ENCODE data around the gene NOM1. TPM values are rescaled to one million over a fixed set of nuclear protein-coding genes. Genes with fewer than 3 reads are reported as not detected.

NOM1 gene
- polyA plus RNA-seq, 4 donors, result 15.2 to 27.9 (median 21.1) TPM

DNA sequence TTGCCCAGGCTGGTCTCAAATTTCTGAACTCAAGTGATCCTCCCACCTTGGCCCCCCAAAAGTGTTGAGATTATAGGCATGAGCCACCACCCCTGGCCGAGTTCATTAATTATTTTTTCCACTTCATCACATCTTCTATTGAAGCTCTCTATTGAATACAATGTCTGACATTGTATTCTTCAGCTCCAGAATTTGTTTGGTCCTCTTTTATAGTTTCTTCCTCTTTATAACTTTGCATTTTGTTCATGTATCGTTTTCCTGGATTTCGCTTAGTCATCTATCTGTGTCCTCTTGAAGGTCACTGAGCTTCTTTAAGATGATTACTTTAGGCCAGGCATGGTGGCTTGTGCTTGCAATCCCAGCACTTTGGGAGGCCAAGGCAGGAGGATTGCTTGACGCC is 30.2 kb downstream of the NOM1 start:
- no peak for DNase-seq (ENCODE audit: low read depth in 4 of 4, low spot score in 3 of 4)

GRCh38 chr7:156984174-156984891 is 34.8 kb downstream of the NOM1 start:
- DNase-seq (ENCODE audit: low read depth in 4 of 4, low spot score in 3 of 4), result no peak

GRCh38 chr7:156985101-156985992 is 35.8 kb downstream of the NOM1 start:
- no peak for DNase-seq (ENCODE audit: low read depth in 4 of 4, low spot score in 3 of 4)

DNA sequence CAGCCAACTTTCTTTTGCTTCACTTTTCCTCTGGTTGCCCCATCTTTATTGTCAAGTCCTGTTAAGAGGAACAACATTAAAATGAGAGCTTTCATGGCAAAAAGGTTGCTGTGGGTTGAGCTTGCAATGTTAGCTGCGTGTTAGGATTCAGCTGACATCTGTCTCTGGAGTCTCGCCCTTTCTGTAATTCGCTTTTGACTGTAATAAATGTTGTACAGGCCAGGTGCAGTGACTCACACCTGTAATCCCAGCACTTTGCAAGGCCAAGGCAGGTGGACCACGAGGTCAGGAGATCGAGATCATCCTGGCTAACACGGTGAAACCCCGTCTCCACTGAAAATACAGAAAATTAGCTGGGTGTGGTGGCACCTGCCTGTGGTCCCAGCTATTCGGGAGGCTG is 36.9 kb downstream of the NOM1 start:
- DNase-seq (ENCODE audit: low read depth in 4 of 4, low spot score in 3 of 4), result no peak

GRCh38 chr7:156988343-156989185 is 39.1 kb downstream of the NOM1 start:
- DNase-seq (ENCODE audit: low read depth in 4 of 4, low spot score in 3 of 4), result no peak

DNA sequence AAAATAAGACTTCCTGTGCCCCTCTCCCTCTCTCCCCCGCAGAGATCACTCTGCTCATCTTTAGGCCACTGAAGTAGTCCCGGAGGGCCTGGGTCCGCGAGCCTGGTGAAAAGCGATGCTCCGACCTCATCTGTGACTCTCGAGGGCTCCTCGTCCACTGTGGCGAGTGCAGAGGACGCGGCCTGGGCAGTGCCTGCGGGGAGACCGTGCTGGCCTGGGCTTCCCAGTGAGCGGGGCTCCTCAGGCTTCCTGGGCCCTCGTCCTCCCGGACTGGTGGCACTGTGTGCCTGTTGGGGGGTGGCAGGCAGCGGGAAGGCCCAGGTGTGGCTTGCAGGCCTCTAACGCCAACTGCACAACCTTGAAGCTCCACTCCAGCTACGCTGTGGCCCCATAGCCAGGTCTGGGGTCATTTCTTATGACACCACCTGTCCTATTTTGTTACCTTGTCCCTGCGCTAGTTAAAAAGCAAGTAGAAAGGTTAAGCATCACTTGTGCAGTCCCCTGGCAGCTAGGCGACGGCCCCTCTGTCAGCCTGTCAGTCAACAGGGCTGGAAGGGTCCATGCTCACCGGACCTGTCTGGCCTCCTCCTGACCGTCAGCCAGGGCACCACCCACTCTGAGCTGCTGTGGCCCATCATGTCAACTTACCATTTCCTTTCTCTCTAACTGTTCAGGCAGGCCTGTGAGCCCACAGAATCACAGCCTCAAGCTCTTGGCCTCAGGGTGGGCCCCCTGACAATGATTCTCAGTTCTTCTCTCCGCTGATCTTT is 40.4 kb downstream of the NOM1 start:
- DNase-seq (ENCODE audit: low read depth in 4 of 4, low spot score in 3 of 4), result no peak

- no peak for DNase-seq (ENCODE audit: low read depth in 4 of 4, low spot score in 3 of 4)
These were observed 43.8 kb downstream of the NOM1 start for GRCh38 chr7:156993021-156993924.

DNA sequence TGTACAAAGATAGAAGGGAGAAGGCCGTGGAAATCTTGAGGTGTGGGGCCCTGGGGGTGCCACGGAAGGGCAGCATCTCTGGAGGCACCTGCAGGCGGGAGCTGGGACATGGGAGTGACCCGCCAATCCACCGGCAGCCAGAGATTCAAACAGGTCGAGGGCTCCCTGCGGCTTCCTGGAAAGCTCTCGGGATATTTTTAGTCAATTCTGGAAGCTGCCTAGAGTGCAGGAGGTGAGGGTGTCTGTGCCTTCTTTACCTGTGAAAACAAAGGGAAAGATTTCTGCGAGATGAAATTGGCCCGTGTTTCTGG is 44.4 kb downstream of the NOM1 start:
- no peak for DNase-seq (ENCODE audit: low read depth in 4 of 4, low spot score in 3 of 4)

GRCh38 chr7:156994417-156994816 is 44.9 kb downstream of the NOM1 start:
- no peak for DNase-seq (ENCODE audit: low read depth in 4 of 4, low spot score in 3 of 4)

DNA sequence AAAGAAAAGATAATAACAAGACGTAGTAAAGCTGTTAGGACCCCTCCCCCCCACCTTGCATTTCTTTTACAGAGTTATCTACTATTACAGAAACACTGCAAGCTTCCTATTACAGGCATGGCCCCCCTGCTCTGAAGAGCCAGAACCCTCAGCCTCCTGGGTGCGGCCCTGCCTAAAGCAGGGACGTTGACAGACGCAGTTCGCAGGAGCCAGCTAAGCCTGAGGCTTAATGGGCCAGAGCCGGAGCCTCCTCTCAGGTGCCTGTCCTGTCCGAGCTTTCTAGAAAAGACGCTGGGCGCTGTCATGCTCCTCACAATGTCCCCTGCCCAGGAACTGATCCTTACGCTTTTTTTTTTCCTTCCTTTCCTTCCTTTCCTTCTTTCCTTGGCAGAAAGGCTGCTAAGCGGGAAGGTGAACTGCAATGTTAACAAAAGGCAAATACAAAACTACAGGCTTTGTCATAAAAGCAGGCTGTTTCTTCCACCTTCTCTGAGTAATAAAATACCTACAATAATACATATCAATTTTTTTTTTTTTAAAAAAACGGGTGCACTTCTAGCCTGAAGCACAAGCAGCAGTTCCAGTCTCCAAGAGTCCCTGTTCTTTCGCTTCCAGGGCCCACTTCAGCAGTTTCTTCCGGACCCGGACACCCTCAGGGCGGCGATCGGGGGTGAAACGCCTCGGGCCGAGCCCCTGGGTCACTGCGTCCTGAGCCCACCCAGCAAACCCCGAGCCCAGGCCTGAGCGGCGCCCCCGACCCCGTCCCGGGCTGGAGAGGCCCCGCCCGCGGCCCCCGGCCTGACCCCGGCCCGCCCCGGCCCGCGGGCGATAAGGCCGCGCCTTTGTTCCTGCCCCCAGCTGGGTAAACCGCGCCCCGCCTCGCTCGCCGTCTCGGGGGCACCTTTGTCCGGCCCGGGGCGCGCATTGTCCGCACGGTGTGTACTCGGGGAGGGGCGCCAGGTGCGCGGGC is 49.8 kb downstream of the NOM1 start:
- DNase-seq (ENCODE audit: low read depth in 4 of 4, low spot score in 3 of 4), result no peak

- DNase-seq (ENCODE audit: low read depth in 4 of 4, low spot score in 3 of 4), result no peak
These were observed 50.6 kb downstream of the NOM1 start for GRCh38 chr7:156999958-157000726.

- DNase-seq (ENCODE audit: low read depth in 4 of 4, low spot score in 3 of 4), result no peak
These were observed 51.5 kb downstream of the NOM1 start for GRCh38 chr7:157000741-157001653.

- DNase-seq (ENCODE audit: low read depth in 4 of 4, low spot score in 3 of 4), result no peak
These were observed 52.7 kb downstream of the NOM1 start for GRCh38 chr7:157001920-157002818.

DNA sequence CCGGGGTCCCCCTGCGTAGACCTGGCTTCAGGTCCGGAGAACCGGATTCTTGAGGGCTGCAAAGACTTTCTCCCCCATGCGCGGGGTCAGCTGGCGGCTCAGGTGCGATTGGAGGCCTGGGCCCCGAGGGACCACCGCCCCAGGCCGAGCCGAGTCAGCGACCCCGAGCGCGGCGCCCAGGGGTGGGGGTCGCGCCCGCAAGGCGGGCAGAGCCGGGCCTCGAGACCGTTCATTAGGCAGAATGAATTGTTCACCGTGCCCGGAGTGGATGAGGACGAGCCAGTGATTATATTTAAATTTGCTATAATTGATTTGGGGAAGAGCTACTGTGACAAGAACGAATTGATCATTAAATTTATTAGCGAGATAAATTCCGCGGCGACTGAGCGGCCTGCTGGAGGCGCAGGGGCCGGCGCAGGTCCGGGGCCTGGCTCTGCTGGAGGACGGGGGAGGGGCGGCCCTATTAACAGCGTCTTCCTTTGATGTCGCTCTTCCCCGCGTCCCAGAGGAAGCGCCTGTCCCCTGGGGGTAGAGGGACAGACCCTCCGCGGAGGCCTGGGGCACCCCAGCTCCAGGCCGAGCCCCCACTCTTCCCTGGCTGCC is 53.4 kb downstream of the NOM1 start:
- no peak for DNase-seq (ENCODE audit: low read depth in 4 of 4, low spot score in 3 of 4)

- DNase-seq (ENCODE audit: low read depth in 4 of 4, low spot score in 3 of 4), result no peak
These were observed 53.9 kb downstream of the NOM1 start for GRCh38 chr7:157003445-157003755.

Measured in left renal pelvis (tissue), 4 donors.